ENCODE results near the gene RGS18. TPM values are rescaled to one million over a fixed set of nuclear protein-coding genes. Genes with fewer than 3 reads are reported as not detected.

Gene RGS18
- total RNA-seq, 1 experiment from 2014 or later = not detected

DNA sequence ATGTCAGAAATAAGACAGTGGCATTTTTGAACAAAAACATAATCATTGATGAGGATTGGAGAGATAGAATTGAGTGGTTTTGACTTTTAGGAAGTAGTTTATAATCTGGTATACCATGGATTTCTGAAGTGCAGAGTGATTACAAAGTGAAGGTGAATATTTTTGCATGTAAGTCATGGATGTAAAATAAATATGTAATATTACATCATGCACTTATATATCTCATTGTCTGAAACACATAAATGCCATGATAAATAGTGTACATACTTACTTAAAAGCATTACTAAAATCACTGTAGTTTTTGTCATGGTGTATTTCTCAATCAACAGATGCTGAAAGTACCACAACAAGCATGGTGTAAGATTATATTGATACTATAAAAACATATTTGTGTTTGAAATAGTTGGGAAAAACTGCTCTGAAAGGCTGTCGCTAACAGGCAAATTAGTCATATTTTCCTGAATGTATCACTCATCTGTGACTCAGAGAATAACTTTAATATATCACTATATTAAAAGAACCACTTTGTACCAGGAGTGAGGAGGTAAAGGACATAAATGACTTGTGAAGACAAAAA lies 24.8 kb upstream of the RGS18 start:
- Mint-ChIP-seq H3K27me3 (ENCODE audit: low read depth) (no peaks in the 10 kb centered on the region), H3K9me3 (peaks cover 0 to 4% of the 10 kb centered on the region in 2 experiments; a peak in 2 of 5 replicates), H3K36me3 (ENCODE audit: insufficient read depth in 1 of 3, low read depth in 3 of 3) (peaks cover 0 to 3% (median 0%) of the 10 kb centered on the region in 3 experiments; a peak in 4 of 7 replicates), H3K4me1 (no peaks in the 10 kb centered on the region), H3K27ac (no peak overlapping the region), H3K4me3 (no peak overlapping the region)
- no peak overlapping the region for H3K23ac ChIP-seq (ENCODE audit: insufficient read length, low read depth, low read length)
- H4K20me1 ChIP-seq (ENCODE audit: control insufficient read depth, insufficient read depth, insufficient read length) = no peaks in the 10 kb centered on the region
- no peak overlapping the region for H4K5ac ChIP-seq (ENCODE audit: insufficient read length, low read depth, low read length)
- no peak overlapping the region for H3K4me2 ChIP-seq (ENCODE audit: insufficient read depth, insufficient read length, low read length)
- no peak overlapping the region for H3K4ac ChIP-seq (ENCODE audit: low read depth, low read length)
- H3K27me3 ChIP-seq (ENCODE audit: insufficient read depth, low read length) = no peaks in the 10 kb centered on the region
- H2BK120ac ChIP-seq (ENCODE audit: low read depth, low read length, poor library complexity, severe bottlenecking) = no peak overlapping the region
- no peak overlapping the region for H3K56ac ChIP-seq (ENCODE audit: insufficient read length, low read depth, low read length)
- H2BK5ac ChIP-seq (ENCODE audit: insufficient read length, low read length) = no peak overlapping the region
- H4K8ac ChIP-seq (replicated peaks; ENCODE audit: insufficient read length, low read depth, low read length) = no peak overlapping the region
- H3K79me2 ChIP-seq (ENCODE audit: insufficient read depth, low read length) = no peaks in the 10 kb centered on the region
- no peak overlapping the region for H2BK12ac ChIP-seq (ENCODE audit: insufficient read length, low read depth, low read length)
- no peak overlapping the region for H2AK5ac ChIP-seq (ENCODE audit: insufficient read length, low read length)
- no peak overlapping the region for H2BK20ac ChIP-seq (ENCODE audit: low read depth, low read length, poor library complexity, severe bottlenecking)
- H3K79me1 ChIP-seq (ENCODE audit: insufficient read depth, low read depth, low read length, poor library complexity, severe bottlenecking) = no peaks in the 10 kb centered on the region
- H2AFZ ChIP-seq (ENCODE audit: low read length) = no peak overlapping the region
- no peak overlapping the region for H3K14ac ChIP-seq (ENCODE audit: insufficient read depth, low read length)
- H3K4me1 ChIP-seq (ENCODE audit: insufficient read depth, low read length) = no peaks in the 10 kb centered on the region
- H3K9ac ChIP-seq (ENCODE audit: extremely low read depth, insufficient read length, low read length) = no peak overlapping the region
- no peak overlapping the region for H3K18ac ChIP-seq (ENCODE audit: insufficient read length, low read depth, low read length)
- H2BK15ac ChIP-seq (ENCODE audit: low read depth, low read length) = no peak overlapping the region
- no peak overlapping the region for H3T11ph ChIP-seq (ENCODE audit: low read length)
- no peak for DNase-seq
- WGBS (ENCODE audit: extremely low coverage, insufficient read length, low lambda C conversion rate) = no CpG with 5 or more reads among the region's 1 CpG
- no peak for TF ChIP-seq CTCF (conservative IDR thresholded peaks at IDR 0.05)
- no peak overlapping the region for H4K91ac ChIP-seq (ENCODE audit: insufficient read length, low read depth, low read length)
- no peaks in the 10 kb centered on the region for H3K9me3 ChIP-seq (ENCODE audit: control insufficient read depth, low read depth, low read length)
- H3K23me2 ChIP-seq (ENCODE audit: insufficient read length, low read depth, low read length, poor library complexity, severe bottlenecking) = no peaks in the 10 kb centered on the region
- H3K27ac ChIP-seq (ENCODE audit: insufficient read length, low read depth, low read length) = no peak overlapping the region

Measured in H9 (cell line).